Stomach (tissue), 9 donors: Measurements from ENCODE around the gene OR2B3. TPM values are rescaled to one million over a fixed set of nuclear protein-coding genes. Genes with fewer than 3 reads are reported as not detected.

Source experiments
- DNase-seq, 2 donors: peaks; one replicate each; pipeline versions ENCODE4 v3.0.0 to v3.0.0-alpha.2; 2013 to 2019
- H3K27ac ChIP-seq, 5 donors: fragments of 200-600 bp in 4 of 5; sonication (generic) in 4 of 5; one replicate each; pipeline ENCODE4 v1.5.1; 2013 to 2019; ENCODE audit warnings: mild to moderate bottlenecking in 1 of 5, moderate library complexity in 1 of 5
- H3K27me3 ChIP-seq, 3 donors: fragments of 200-600 bp; sonication (generic); one replicate each; pipeline ENCODE4 v1.5.1; 2017 to 2019; ENCODE audit warnings: mixed run types in 1 of 3
- H3K36me3 ChIP-seq, 4 donors: fragments of 200-600 bp; sonication (generic); 1 replicate in 3 of 4; 2 replicates in 1 of 4; pipeline ENCODE4 v1.5.1; 2016 to 2019
- H3K4me1 ChIP-seq, 4 donors: fragments of 200-600 bp; sonication (generic); one replicate each; pipeline ENCODE4 v1.5.1; 2016 to 2019
- H3K4me3 ChIP-seq, 4 donors: fragments of 200-600 bp; sonication (generic) in 3 of 4; one replicate each; pipeline ENCODE4 v1.5.1; 2016 to 2019; ENCODE audit warnings: mild to moderate bottlenecking in 1 of 4
- H3K9me3 ChIP-seq, 4 donors: fragments of 200-600 bp; sonication (generic); one replicate each; pipeline ENCODE4 v1.5.1; 2016 to 2019
- CTCF ChIP-seq, 7 experiments: fragments of 450-650 bp in 4 of 7; fragments of 200-600 bp in 3 of 7; sonication (generic) in 3 of 7; IDR thresholded peaks; one replicate each; pipeline ENCODE4 v1.5.1; 2016 to 2019; ENCODE audit warnings: antibody characterized with exemption in 7 of 7, control low read depth in 2 of 7, mild to moderate bottlenecking in 1 of 7
- EP300 ChIP-seq: sonication (generic); formaldehyde crosslinking; IDR thresholded peaks from one replicate; pipeline ENCODE4 v1.6.1; 2017; ENCODE audit warnings: antibody characterized with exemption
- POLR2A ChIP-seq, 4 donors: fragments of 450-650 bp; IDR thresholded peaks; one replicate each; pipeline ENCODE4 v1.6.1; 2016; ENCODE audit warnings: antibody characterized with exemption in 4 of 4, control low read depth in 2 of 4, mild to moderate bottlenecking in 1 of 4, moderate library complexity in 1 of 4
- POLR2AphosphoS5 ChIP-seq, 3 donors: sonication (generic); formaldehyde crosslinking; IDR thresholded peaks; one replicate each; pipeline ENCODE4 v1.6.1; 2016; ENCODE audit warnings: antibody characterized with exemption in 3 of 3
- WGBS, 5 donors: extraction: QIAGEN DNeasy Blood & Tissue Kit in 3 of 5; methylation state at CpG; one replicate each; pipeline versions ENCODE4 v1.1.5 to v1.1.7; 2013 to 2018; 5-methylcytosine and 5-hydroxymethylcytosine counted together
- intact Hi-C: fragments of 100-400 bp; cut with DNase I; formaldehyde crosslinking; loops from one replicate; pipeline ENCODE4 v1.15.1; 2023; ENCODE audit warnings: low total_unique reads
- polyA plus RNA-seq, 3 donors: library from polyadenylated mRNA; stranded (reverse); fragments of 200-250 nt; gene quantifications; one replicate each; pipeline ENCODE4 v1.2.3, GENCODE V29; 2013
- total RNA-seq, 5 donors: library from RNA; depleted of rRNA; stranded (reverse); fragments of >200 nt; gene quantifications; one replicate each; pipeline versions ENCODE4 v1.1.0 to v1.2.3, GENCODE V29; 2014 to 2016
- donor health status: healthy with polysubstance abuse.
- donor health status: Bipolar disorder and iron deficiency.
- donor health status: healthy.

The OR2B3 gene
- total and polyA plus RNA-seq, 8 donors = not detected

- Histone ChIP-seq H3K9me3 (no peaks in the 10 kb centered on the region), H3K4me1 (no peaks in the 10 kb centered on the region)
Observed at GRCh38 chr6:29092957-29093356, 5.8 kb upstream of the OR2B3 start.

GRCh38 chr6:29082457-29082856 lies 4.7 kb downstream of the OR2B3 start:
- Histone ChIP-seq H3K27ac (no peak overlapping the region), H3K36me3 (no peaks in the 10 kb centered on the region), H3K4me1 (no peaks in the 10 kb centered on the region), H3K9me3 (peaks cover 0 to 6% (median 0%) of the 10 kb centered on the region in 4 donors), H3K27me3 (peaks cover 0 to 3% (median 0%) of the 10 kb centered on the region in 3 donors), H3K4me3 (no peak overlapping the region)
- TF ChIP-seq POLR2AphosphoS5 (IDR thresholded peaks at IDR 0.05) (no peak), CTCF (IDR thresholded peaks at IDR 0.05) (no peak)
- 91 to 95% (median 94%) methylated on average over 15 of the region's 15 CpGs for whole genome bisulfite sequencing, 5 donors
- no peak for DNase-seq
- intact Hi-C loops = no loop called here

More at GRCh38 chr6:29092957-29093356, 5.8 kb upstream of the OR2B3 start:
- WGBS, 5 donors = 74 to 86% (median 82%) methylated on average over 3 of the region's 3 CpGs
- intact Hi-C loops = no loop called here
- no peak overlapping the region for H3K27ac ChIP-seq
- TF ChIP-seq EP300 (no peak), POLR2A (IDR thresholded peaks at IDR 0.05) (no peak), CTCF (IDR thresholded peaks at IDR 0.05) (no peak), POLR2AphosphoS5 (IDR thresholded peaks at IDR 0.05) (no peak)
- no peaks in the 10 kb centered on the region for H3K36me3 ChIP-seq
- no peaks in the 10 kb centered on the region for H3K27me3 ChIP-seq
- no peak overlapping the region for H3K4me3 ChIP-seq
- no peak for DNase-seq

GRCh38 chr6:29081312-29081711 lies 5.8 kb downstream of the OR2B3 start:
- no peaks in the 10 kb centered on the region for H3K36me3 ChIP-seq
- TF ChIP-seq EP300 = no peak
- no peak for TF ChIP-seq POLR2AphosphoS5 (IDR thresholded peaks at IDR 0.05)
- TF ChIP-seq POLR2A (IDR thresholded peaks at IDR 0.05) = no peak
- no peak for TF ChIP-seq CTCF (IDR thresholded peaks at IDR 0.05)
- H3K9me3 ChIP-seq = peaks cover 0 to 6% (median 0%) of the 10 kb centered on the region in 4 donors
- intact Hi-C loops = no loop called here
- peaks cover 0 to 3% (median 0%) of the 10 kb centered on the region in 3 donors for H3K27me3 ChIP-seq
- H3K4me3 ChIP-seq = no peak overlapping the region
- no peaks in the 10 kb centered on the region for H3K4me1 ChIP-seq
- no peak overlapping the region for H3K27ac ChIP-seq
- no peak for DNase-seq

- intact Hi-C loops = no loop called here
- no peak overlapping the region for H3K27ac ChIP-seq
- no peak for DNase-seq
Observed at GRCh38 chr6:29079203-29079602, 7.9 kb downstream of the OR2B3 start.

More at GRCh38 chr6:29079203-29079602, 7.9 kb downstream of the OR2B3 start:
- Histone ChIP-seq H3K4me3 (no peak overlapping the region), H3K4me1 (no peaks in the 10 kb centered on the region), H3K36me3 (no peaks in the 10 kb centered on the region), H3K9me3 (peaks cover 0 to 6% (median 0%) of the 10 kb centered on the region in 4 donors), H3K27me3 (peaks cover 0 to 3% (median 0%) of the 10 kb centered on the region in 3 donors)
- TF ChIP-seq EP300 = no peak
- TF ChIP-seq CTCF (IDR thresholded peaks at IDR 0.05) = no peak
- no peak for TF ChIP-seq POLR2A (IDR thresholded peaks at IDR 0.05)
- TF ChIP-seq POLR2AphosphoS5 (IDR thresholded peaks at IDR 0.05) = no peak
- 79 to 90% (median 84%) methylated on average over 1 of the region's 1 CpG for WGBS, 5 donors
